H1 (cell line): Measurements from ENCODE around the gene UNC13C. TPM values are rescaled to one million over a fixed set of nuclear protein-coding genes. Genes with fewer than 3 reads are reported as not detected.

Experiments
- CTCF ChIA-PET: fragments of 300-600 bp; sonication (Branson Sonifier 250); formaldehyde crosslinking; loops from one replicate; lab custom pipeline; 2021; ENCODE audit not compliant: partially characterized antibody; lab: Charles Lee
- POLR2A ChIA-PET: fragments of 300-600 bp; sonication (Branson Sonifier 250); formaldehyde crosslinking; loops from one replicate; lab custom pipeline; 2021; ENCODE audit warnings: inconsistent platforms; ENCODE audit not compliant: partially characterized antibody; lab: Charles Lee
- DNase-seq, 2 experiments: peaks; one replicate each; pipeline versions ENCODE4 v3.0.0 to v3.0.0-alpha.2; 2010 to 2022; ENCODE audit warnings: low spot score in 2 of 2, low read depth in 1 of 2, mixed read lengths in 1 of 2
- FAIRE-seq: peaks from 2 replicates; lab custom pipeline; 2011; peaks lifted over from hg19 to GRCh38; lab: Jason Lieb, UNC
- H2AFZ ChIP-seq: 2 replicates; pipeline ENCODE4 v1.8.1; 2012; ENCODE audit warnings: low read length, inconsistent platforms
- H2AK5ac ChIP-seq: 2 replicates; pipeline ENCODE4 v1.6.1; 2013; ENCODE audit warnings: low read depth, low read length
- H2BK120ac ChIP-seq: replicated peaks from 2 replicates; pipeline ENCODE3; 2013; ENCODE audit warnings: low read depth, low read length, inconsistent platforms
- H2BK12ac ChIP-seq: 2 replicates; pipeline ENCODE4 v1.6.1; 2013; ENCODE audit warnings: low read depth, low read length
- H2BK15ac ChIP-seq: 2 replicates; pipeline ENCODE4 v1.6.1; 2013; ENCODE audit warnings: low read length
- H2BK20ac ChIP-seq: 2 replicates; pipeline ENCODE4 v1.6.1; 2013; ENCODE audit warnings: low read length
- H2BK5ac ChIP-seq: 2 replicates; pipeline ENCODE4 v1.6.1; 2013; ENCODE audit warnings: low read depth, low read length
- H3K14ac ChIP-seq: 2 replicates; pipeline ENCODE4 v1.6.1; 2013; ENCODE audit warnings: inconsistent platforms; ENCODE audit not compliant: insufficient read length
- H3K18ac ChIP-seq: 2 replicates; pipeline ENCODE4 v1.6.1; 2013; ENCODE audit warnings: low read length; ENCODE audit errors: extremely low read depth
- H3K23ac ChIP-seq: 2 replicates; pipeline ENCODE4 v1.6.1; 2013; ENCODE audit warnings: inconsistent platforms; ENCODE audit not compliant: insufficient read length
- H3K23me2 ChIP-seq: 2 replicates; pipeline ENCODE4 v1.6.1; 2013; ENCODE audit warnings: low read depth, low read length
- H3K27ac ChIP-seq: 2 replicates; pipeline ENCODE4 v1.6.1; 2011; ENCODE audit warnings: low read depth, low read length, inconsistent platforms
- H3K27me3 ChIP-seq, 4 experiments: replicated peaks in 1 of 4; 1 replicate in 1 of 4; 2 replicates in 3 of 4; pipeline versions ENCODE4 v1.6.1 to v1.8.1; 2011 to 2013; ENCODE audit warnings: low read length in 3 of 4, mild to moderate bottlenecking in 3 of 4, inconsistent platforms in 2 of 4, mixed read lengths in 2 of 4, moderate library complexity in 1 of 4; ENCODE audit not compliant: control insufficient read depth in 3 of 4, insufficient read depth in 3 of 4; ENCODE audit errors: extremely low read depth in 1 of 4
- H3K36me3 ChIP-seq, 4 experiments: 2 replicates each; pipeline versions ENCODE4 v1.6.1 to v1.8.1; 2011 to 2013; ENCODE audit warnings: mild to moderate bottlenecking in 4 of 4, low read length in 3 of 4, moderate library complexity in 2 of 4, control low read depth in 1 of 4, inconsistent platforms in 1 of 4; ENCODE audit not compliant: insufficient read depth in 4 of 4, control insufficient read depth in 2 of 4
- H3K4ac ChIP-seq: replicated peaks from 2 replicates; pipeline ENCODE3; 2013; ENCODE audit warnings: low read length, low read depth, mixed read lengths, inconsistent platforms; ENCODE audit not compliant: insufficient read length
- H3K4me1 ChIP-seq, 4 experiments: replicated peaks in 1 of 4; 1 replicate in 1 of 4; 2 replicates in 3 of 4; pipeline versions ENCODE4 v1.6.1 to v1.8.1; 2011 to 2013; ENCODE audit warnings: low read length in 3 of 4, inconsistent platforms in 2 of 4, mixed read lengths in 1 of 4; ENCODE audit not compliant: insufficient read depth in 4 of 4, control insufficient read depth in 3 of 4
- H3K4me2 ChIP-seq, 2 experiments: 2 replicates each; pipeline versions ENCODE4 v1.6.1 to v1.8.1; 2011 to 2013; ENCODE audit warnings: low read depth in 2 of 2, low read length in 2 of 2, control low read depth in 1 of 2, inconsistent platforms in 1 of 2, mild to moderate bottlenecking in 1 of 2; ENCODE audit not compliant: insufficient read depth in 1 of 2
- H3K4me3 ChIP-seq, 4 experiments: fragments of 200-600, 300-600 bp in 1 of 4; sonication (generic), shearing (Covaris generic), sonication (Bioruptor Twin) in 1 of 4; 2 replicates each; pipeline versions ENCODE4 v1.5.1 to v1.8.1; 2011 to 2016; ENCODE audit warnings: low read length in 4 of 4, low read depth in 3 of 4, control low read depth in 2 of 4, inconsistent platforms in 2 of 4, mild to moderate bottlenecking in 2 of 4, mixed read lengths in 1 of 4, moderate library complexity in 1 of 4; ENCODE audit not compliant: insufficient read depth in 2 of 4; ENCODE audit errors: extremely low read depth in 1 of 4
- H3K56ac ChIP-seq: replicated peaks from 2 replicates; pipeline ENCODE3; 2013; ENCODE audit warnings: low read depth, mild to moderate bottlenecking, mixed read lengths, low read length, inconsistent platforms; ENCODE audit not compliant: insufficient read length
- H3K79me1 ChIP-seq: 2 replicates; pipeline ENCODE4 v1.6.1; 2013; ENCODE audit warnings: low read depth, low read length, control low read depth
- H3K79me2 ChIP-seq, 2 experiments: 2 replicates each; pipeline versions ENCODE4 v1.6.1 to v1.8.1; 2012 to 2013; ENCODE audit warnings: low read length in 2 of 2, mild to moderate bottlenecking in 2 of 2, inconsistent platforms in 1 of 2; ENCODE audit not compliant: insufficient read depth in 2 of 2, control insufficient read depth in 1 of 2
- H3K9ac ChIP-seq, 4 experiments: replicated peaks in 1 of 4; 1 replicate in 1 of 4; 2 replicates in 3 of 4; pipeline versions ENCODE4 v1.6.1 to v1.8.1; 2011 to 2013; ENCODE audit warnings: low read depth in 3 of 4, low read length in 3 of 4, control low read depth in 2 of 4, mild to moderate bottlenecking in 2 of 4, moderate library complexity in 2 of 4, inconsistent platforms in 1 of 4; ENCODE audit errors: extremely low read depth in 1 of 4
- H3K9me3 ChIP-seq, 2 experiments: 2 replicates each; pipeline versions ENCODE4 v1.6.1 to v1.8.1; 2012 to 2013; ENCODE audit warnings: mild to moderate bottlenecking in 2 of 2, moderate library complexity in 2 of 2, control low read depth in 1 of 2, inconsistent platforms in 1 of 2, low read depth in 1 of 2, low read length in 1 of 2, mixed read lengths in 1 of 2; ENCODE audit not compliant: insufficient read depth in 2 of 2
- H4K20me1 ChIP-seq, 2 experiments: replicated peaks in 1 of 2; 2 replicates each; pipeline versions ENCODE3 to v1.8.1; 2011 to 2013; ENCODE audit warnings: inconsistent platforms in 2 of 2, low read length in 2 of 2, mild to moderate bottlenecking in 1 of 2; ENCODE audit not compliant: insufficient read depth in 2 of 2, control insufficient read depth in 1 of 2
- H4K5ac ChIP-seq: 2 replicates; pipeline ENCODE4 v1.6.1; 2013; ENCODE audit warnings: low read length, low read depth, mixed read lengths, inconsistent platforms; ENCODE audit not compliant: insufficient read length
- H4K8ac ChIP-seq: 2 replicates; pipeline ENCODE4 v1.8.0; 2013; ENCODE audit warnings: mild to moderate bottlenecking, moderate library complexity, low read length, inconsistent platforms; ENCODE audit not compliant: insufficient read depth; ENCODE audit errors: extremely low read depth
- H4K91ac ChIP-seq: replicated peaks from 2 replicates; pipeline ENCODE3; 2013; ENCODE audit warnings: low read length, mixed read lengths, inconsistent platforms; ENCODE audit not compliant: insufficient read length
- HDAC2 ChIP-seq, 2 experiments: fragments of 300-600 bp in 1 of 2; sonication (generic) in 1 of 2; IDR thresholded peaks; 2 replicates each; pipeline ENCODE4 v1.6.1; 2011 to 2012; ENCODE audit warnings: low read depth in 2 of 2, low read length in 2 of 2, mild to moderate bottlenecking in 2 of 2, moderate library complexity in 2 of 2, borderline replicate concordance in 1 of 2, inconsistent platforms in 1 of 2
- KDM5A ChIP-seq: fragments of 200-600 bp; IDR thresholded peaks from 2 replicates; pipeline ENCODE4 v1.7.1; 2012; ENCODE audit warnings: mild to moderate bottlenecking, low read length, inconsistent platforms, mixed read lengths
- MAFK ChIP-seq: IDR thresholded peaks from 2 replicates; pipeline ENCODE4 v1.6.1; 2012; ENCODE audit warnings: low read depth, mild to moderate bottlenecking, improper control_type of control experiment, low read length
- PHF8 ChIP-seq: fragments of 200-600 bp; sonication (generic); conservative IDR thresholded peaks from 2 replicates; pipeline ENCODE4 v1.7.1; 2012; ENCODE audit warnings: low read depth, mild to moderate bottlenecking, inconsistent platforms, low read length, moderate library complexity
- ZNF274 ChIP-seq: IDR thresholded peaks from 2 replicates; pipeline ENCODE4 v1.7.0; 2012; ENCODE audit warnings: low read length, borderline replicate concordance; ENCODE audit errors: extremely low read depth
- WGBS, 2 experiments: shearing (Covaris generic) in 1 of 2; methylation state at CpG; one replicate each; pipeline versions ENCODE4 v1.1.6 to v1.1.7; 2013 to 2015; ENCODE audit warnings: low lambda C conversion rate in 2 of 2, mixed read lengths in 2 of 2, inconsistent platforms in 1 of 2, low coverage in 1 of 2, missing lambda C conversion rate in 1 of 2; ENCODE audit not compliant: insufficient replicate concordance in 2 of 2, insufficient coverage in 1 of 2, insufficient read length in 1 of 2; ENCODE audit errors: extremely low coverage in 1 of 2, missing lambda C conversion rate in 1 of 2; 5-methylcytosine and 5-hydroxymethylcytosine counted together
- polyA plus RNA-seq, 7 experiments: library from polyadenylated mRNA; depleted of rRNA in 3 of 7; stranded (reverse) in 5 of 7; unstranded in 2 of 7; fragments of >200 nt in 5 of 7; fragments of 200-250 nt in 2 of 7; gene quantifications; 1 replicate in 5 of 7; 2 replicates in 1 of 7; 4 replicates in 1 of 7; pipeline versions ENCODE4 v1.2.1 to v1.2.3, GENCODE V29; 2011 to 2013; ENCODE audit warnings: missing spikeins in 2 of 7, mixed read lengths in 2 of 7
- total RNA-seq: library from RNA; stranded (reverse); fragmentation: NEBNext Ultra II Directional; extraction: Animal tissue kit (Norgen Biotek cat#: 25700); gene quantifications from 2 replicates; pipeline ENCODE4 v1.2.1, GENCODE V29; 2021

The UNC13C gene
- total and polyA plus RNA-seq, 2 of the 8 experiments (the other 6 are each of a cell fraction or from before 2014, with no cell fraction given): 0.02 to 0.13 TPM

- Histone ChIP-seq H3K79me2 (no peaks in the 10 kb centered on the region), H3K27me3 (peaks cover 0 to 1% (median 0%) of the 10 kb centered on the region in 4 experiments; a peak in 1 of 7 replicates), H3K9ac (no peak overlapping the region), H3K79me1 (no peaks in the 10 kb centered on the region), H2AFZ (no peak overlapping the region), H3K9me3 (peaks cover 7% of the 10 kb centered on the region in 2 experiments; a peak in 3 of 4 replicates), H2BK15ac (no peak overlapping the region), H4K20me1 (no peaks in the 10 kb centered on the region), H2BK12ac (no peak overlapping the region), H3K23ac (no peak overlapping the region), H3K56ac (no peak overlapping the region), H3K4me1 (no peaks in the 10 kb centered on the region; a peak in 1 of 7 replicates), H3K18ac (no peak overlapping the region), H2BK20ac (no peak overlapping the region), H4K5ac (no peak overlapping the region), H3K4ac (no peak overlapping the region), H2BK120ac (no peak overlapping the region), H3K4me3 (no peak overlapping the region), H3K23me2 (no peaks in the 10 kb centered on the region), H3K36me3 (no peaks in the 10 kb centered on the region), H3K27ac (no peak overlapping the region), H4K8ac (no peak overlapping the region), H4K91ac (no peak overlapping the region), H2AK5ac (no peak overlapping the region), H2BK5ac (no peak overlapping the region), H3K4me2 (no peak overlapping the region), H3K14ac (no peak overlapping the region)
- WGBS, 2 experiments: 80% methylated on average over 5 of the region's 5 CpGs; no CpG with 5 or more reads in 1 of the 2 experiments
- ChIA-PET POLR2A (no interaction called here), CTCF (no interaction called here)
- TF ChIP-seq ZNF274 (no peak), MAFK (no peak), KDM5A (no peak), HDAC2 (IDR thresholded peaks at IDR 0.05; ENCODE audit: borderline replicate concordance in 1 of 2, low read depth in 2 of 2, low read length in 2 of 2) (no peak), PHF8 (no peak)
- FAIRE-seq (no peak), DNase-seq (no peak)
Observed at GRCh38 chr15:54518156-54518882, 540.1 kb downstream of the UNC13C start.
